Nucleus accumbens (tissue), 56 donors: ENCODE results near the gene ESPNL.

ENCODE experiments used
- DNase-seq, 56 donors: peaks; one replicate each; lab custom pipeline; 2025; lab: John Stamatoyannopoulos, UW

ESPNL gene

DNA sequence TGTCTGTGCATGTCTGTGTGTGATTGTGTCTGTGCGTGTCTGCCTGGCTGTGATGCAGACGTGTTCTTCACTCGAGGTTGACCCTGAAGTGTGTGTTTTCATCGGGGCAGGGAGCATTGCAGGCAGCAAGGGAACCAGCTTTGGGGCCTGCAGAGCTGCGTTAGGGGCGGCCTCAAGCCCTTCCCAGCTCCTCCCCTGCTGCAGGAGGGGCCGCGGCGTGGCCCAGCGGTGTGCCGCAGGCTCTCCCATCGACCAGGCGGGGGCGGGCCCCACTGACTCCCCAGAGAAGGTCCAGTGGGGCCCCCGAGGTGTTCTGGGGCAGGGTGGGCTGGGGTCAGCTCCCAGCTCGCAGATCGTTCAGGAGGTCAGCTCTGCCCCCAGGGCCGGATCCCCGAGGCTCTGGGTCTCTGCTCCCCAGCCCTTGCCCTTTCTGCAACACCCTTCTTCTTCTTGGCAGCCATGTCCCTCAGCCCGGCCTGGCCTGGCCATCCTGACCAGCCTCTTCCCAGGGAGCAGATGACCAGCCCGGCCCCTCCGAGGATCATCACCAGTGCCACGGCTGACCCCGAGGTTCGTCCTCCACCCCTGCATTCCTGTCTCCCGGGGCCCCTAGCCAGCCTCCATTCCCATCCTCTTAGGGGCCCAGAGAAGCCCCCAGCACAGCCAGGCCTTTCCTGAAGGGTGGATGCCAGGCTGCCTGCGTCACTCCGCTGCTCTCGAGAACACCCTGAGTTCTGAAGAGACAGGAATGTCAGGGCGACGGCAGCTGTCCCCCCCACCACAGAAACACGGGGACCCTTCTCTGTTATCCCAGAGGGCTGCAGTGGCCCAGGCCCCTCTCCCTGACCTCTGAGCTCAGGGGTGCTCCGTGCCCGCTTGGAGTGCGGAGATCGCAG is 27.3 kb downstream of the ESPNL start:
- DNase-seq: no peak

- DNase-seq: no peak
Observed at GRCh38 chr2:238128061-238128440, 27.9 kb downstream of the ESPNL start.

GRCh38 chr2:238128534-238129001 is 28.4 kb downstream of the ESPNL start:
- DNase-seq: no peak

DNA sequence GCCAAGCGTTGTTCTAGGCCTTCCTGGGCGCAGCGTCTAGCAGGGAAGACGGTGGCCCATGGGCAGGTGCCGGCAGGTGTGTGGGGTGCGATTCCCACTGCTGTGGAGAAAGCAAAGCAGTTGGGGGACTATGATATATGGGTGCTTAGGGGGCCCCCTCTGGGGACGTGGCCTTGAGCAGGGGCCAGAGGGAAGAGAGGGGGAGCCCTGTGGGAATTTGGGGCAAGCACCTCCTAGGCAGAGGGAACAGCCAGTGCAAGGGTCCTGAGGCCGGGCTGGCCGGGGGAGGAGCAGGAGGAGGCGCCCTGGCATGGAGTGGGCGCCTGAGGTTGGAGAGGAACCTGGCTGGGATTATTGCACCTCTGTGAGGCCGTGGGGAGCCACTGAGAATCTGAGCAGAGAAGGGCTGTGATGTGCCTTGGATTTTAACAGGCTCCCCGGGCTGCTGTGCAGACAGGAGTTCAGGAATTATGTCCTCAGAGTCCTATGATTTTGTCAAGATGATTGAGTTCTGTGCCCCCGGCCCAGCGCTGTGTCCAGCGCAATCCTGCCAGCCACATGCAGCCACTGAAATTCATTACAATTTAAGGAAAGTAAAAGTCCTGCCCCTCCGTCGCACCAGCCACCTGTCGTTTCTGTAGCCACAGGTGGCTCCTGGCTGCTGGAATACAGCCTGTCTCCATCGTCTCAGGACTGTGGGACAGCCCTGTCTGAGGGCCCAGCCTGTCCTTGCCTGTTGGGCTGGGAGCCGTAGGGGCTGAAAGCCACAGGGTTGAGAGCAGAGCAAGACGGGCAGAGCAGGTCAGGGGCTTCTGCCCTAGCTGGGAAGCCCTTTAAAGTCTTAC is 29.2 kb downstream of the ESPNL start:
- no peak for DNase-seq

GRCh38 chr2:238130111-238130695 is 30.1 kb downstream of the ESPNL start:
- no peak for DNase-seq

- DNase-seq: no peak
Observed at GRCh38 chr2:238130696-238131628, 30.8 kb downstream of the ESPNL start.

GRCh38 chr2:238131761-238132462 is 31.8 kb downstream of the ESPNL start:
- DNase-seq: no peak

- no peak for DNase-seq
Observed at GRCh38 chr2:238132463-238133450, 32.6 kb downstream of the ESPNL start.

DNA sequence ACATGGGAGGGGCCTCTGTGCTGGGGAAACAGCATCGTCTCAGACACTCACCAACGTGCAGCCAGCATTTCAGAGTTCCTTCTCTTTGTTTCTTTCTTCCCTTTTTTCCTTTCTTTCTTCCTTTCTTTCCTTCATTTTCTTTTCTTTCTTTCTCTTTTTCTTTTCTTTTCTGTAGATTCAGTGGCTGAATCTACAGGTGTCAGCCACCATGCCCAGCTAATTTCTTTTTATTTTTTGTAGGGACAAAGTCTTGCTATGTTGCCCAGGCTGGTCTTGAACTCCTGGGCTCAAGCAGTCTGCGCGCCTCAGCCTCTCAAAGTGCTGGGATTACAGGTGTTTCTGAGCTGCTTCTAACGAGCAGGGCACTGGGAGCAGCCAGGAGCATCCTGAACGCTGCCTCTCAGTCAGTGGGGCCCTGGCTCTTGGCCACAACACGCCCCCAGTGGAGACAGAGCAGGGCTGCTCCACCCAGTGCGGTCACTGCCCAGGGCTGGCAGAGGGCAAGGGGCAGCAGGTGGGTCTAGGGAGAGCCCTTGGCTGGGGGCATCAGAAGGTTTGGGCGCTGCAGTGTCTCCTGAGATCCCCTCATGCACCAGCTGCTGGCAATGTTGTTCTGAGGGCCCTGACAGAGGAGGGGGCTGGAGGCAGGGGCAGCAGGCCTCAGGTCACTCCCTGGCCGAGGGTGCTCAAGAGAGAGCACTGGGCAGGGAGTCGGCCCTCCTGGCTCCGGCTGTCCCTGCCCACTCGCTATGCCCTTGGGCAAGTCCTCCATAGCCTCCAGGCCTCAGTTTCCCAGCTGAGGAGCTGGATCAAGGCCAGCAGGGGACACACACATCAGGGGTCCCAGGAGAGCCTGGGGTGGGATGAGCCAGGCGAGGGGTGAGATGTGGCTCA is 33.6 kb downstream of the ESPNL start:
- DNase-seq: no peak

GRCh38 chr2:238134393-238134785 is 34.2 kb downstream of the ESPNL start:
- no peak for DNase-seq

- no peak for DNase-seq
Observed at GRCh38 chr2:238135601-238136150, 35.5 kb downstream of the ESPNL start.

DNA sequence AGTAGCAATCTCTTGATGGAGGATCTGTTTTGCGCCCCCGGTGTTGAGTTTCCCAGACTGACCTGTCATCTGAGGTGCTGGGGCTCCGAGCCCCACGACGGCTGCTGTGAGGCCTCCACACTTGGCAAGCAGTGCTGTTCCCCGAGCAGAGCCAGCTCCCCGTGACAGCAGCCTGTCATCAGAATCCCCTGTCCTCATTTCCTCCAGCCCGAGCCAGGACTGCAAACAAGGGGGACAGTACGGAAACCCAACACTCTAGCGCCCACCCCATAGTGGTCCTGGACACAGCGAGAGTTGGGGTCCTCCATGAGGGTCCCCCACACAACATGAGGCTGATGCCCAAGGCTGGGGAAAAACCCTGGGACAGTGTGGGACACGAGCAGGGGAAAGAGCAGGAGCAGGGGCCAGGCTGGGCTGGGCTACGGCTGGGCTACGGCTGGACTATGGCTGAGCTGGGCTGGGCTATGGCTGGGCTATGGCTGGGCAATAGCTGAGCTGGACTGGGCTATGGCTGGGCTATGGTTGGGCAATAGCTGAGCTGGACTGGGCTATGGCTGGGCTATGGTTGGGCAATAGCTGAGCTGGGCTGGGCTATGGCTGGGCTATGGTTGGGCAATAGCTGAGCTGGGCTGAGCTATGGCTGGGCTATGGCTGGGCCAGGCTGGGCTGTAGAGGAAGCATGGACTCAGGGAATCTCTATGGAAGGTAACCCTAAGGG is 36.8 kb downstream of the ESPNL start:
- no peak for DNase-seq

- DNase-seq: no peak
Observed at GRCh38 chr2:238137885-238138284, 37.7 kb downstream of the ESPNL start.

DNA sequence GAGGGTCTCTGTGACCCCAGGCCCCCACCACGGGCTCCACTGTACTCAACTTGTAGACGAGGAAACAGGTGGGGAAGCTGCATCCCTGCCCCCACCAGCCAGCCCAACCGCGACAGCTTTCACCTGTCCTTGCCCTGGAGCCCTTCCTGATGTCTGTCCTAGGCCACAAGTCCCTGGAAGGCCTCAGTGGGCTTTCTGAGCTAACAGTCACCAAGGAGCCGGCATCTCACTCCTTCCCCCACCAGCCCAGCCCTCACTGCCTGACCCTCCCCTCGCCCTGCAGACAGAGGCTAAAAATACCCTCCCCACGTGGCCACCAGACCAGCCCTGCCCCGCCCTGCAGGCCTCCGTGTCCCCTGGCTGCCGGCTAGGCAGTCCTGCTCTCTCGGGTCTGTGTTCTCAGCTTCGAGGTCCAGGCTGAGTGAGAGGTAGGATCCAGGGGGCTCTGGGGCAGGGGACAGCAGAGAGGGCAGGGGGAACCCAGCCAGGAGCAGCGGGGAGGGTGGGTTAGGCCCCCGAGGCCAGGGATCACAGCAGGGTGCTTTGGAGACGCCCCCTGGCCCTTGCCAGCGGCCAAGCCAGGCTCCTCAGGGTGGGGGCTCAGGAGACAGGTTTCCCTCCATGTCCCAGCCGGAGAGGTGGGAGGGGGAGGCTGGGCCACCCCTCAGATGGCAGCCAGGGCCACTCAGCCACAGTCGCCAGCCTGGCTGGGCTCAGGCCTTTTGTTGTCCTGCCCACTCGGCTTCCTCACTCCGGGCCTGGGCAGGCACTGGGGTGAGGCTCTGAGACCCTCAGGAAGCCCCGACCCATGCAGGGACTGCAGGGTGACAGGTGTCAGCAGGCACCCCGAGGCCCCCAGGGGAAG is 38.4 kb downstream of the ESPNL start, which contains the start of gene KLHL30:
Gene KLHL30 (plus strand): TSS at position 338 of the 865 bp plus-strand sequence. CDS start 2,087 bp downstream, outside the sequence.
- DNase-seq: no peak
